ENCODE data around the gene TBCEL. TPM values are rescaled to one million over a fixed set of nuclear protein-coding genes. Genes with fewer than 3 reads are reported as not detected.

TBCEL gene
- total and polyA plus RNA-seq, 2 donors (not counting 1 experiment from before 2014, with no cell fraction given), result 21.1 to 25.8 TPM

GRCh38 chr11:121033635-121034034 lies 9.7 kb downstream of the TBCEL start:
- Histone ChIP-seq H3K27ac (ENCODE audit: insufficient read depth, low read length) (no peak overlapping the region), H2AFZ (ENCODE audit: low read length) (no peak overlapping the region), H3K79me2 (ENCODE audit: control insufficient read depth, insufficient read depth, low read length) (no peaks in the 10 kb centered on the region), H3K36me3 (ENCODE audit: control insufficient read depth, insufficient read depth, low read length) (no peaks in the 10 kb centered on the region), H3K4me1 (ENCODE audit: control insufficient read depth, extremely low read depth, insufficient read depth, low read length) (no peaks in the 10 kb centered on the region), H3K9ac (ENCODE audit: insufficient read depth, low read length) (no peak overlapping the region), H4K20me1 (ENCODE audit: control insufficient read depth, extremely low read depth, insufficient read depth, low read length) (no peaks in the 10 kb centered on the region), H3K27me3 (ENCODE audit: control insufficient read depth, insufficient read depth, low read length) (no peaks in the 10 kb centered on the region), H3K9me3 (ENCODE audit: control insufficient read depth, insufficient read depth, low read depth, low read length) (no peaks in the 10 kb centered on the region), H3K4me3 (replicated peaks in 1 of 4; ENCODE audit: control extremely low read depth in 1 of 4, insufficient read depth in 1 of 4, low read depth in 3 of 4, low read length in 4 of 4) (no peak overlapping the region), H3K4me2 (ENCODE audit: extremely low read depth, insufficient read depth, low read length) (no peak overlapping the region)
- no peak for TF ChIP-seq EZH2 (IDR thresholded peaks at IDR 0.05; ENCODE audit: low read length, missing control alignments)
- no peak for TF ChIP-seq CTCF (conservative IDR thresholded peaks at IDR 0.05 in 1 of 2, IDR thresholded peaks at IDR 0.05 in 1 of 2; ENCODE audit: low read depth in 1 of 2, low read length in 2 of 2)
- DNase-seq (ENCODE audit: low read depth in 2 of 2), result no peak

- Histone ChIP-seq H3K4me2 (ENCODE audit: extremely low read depth, insufficient read depth, low read length) (no peak overlapping the region), H3K9me3 (ENCODE audit: control insufficient read depth, insufficient read depth, low read depth, low read length) (no peaks in the 10 kb centered on the region), H3K27me3 (ENCODE audit: control insufficient read depth, insufficient read depth, low read length) (no peaks in the 10 kb centered on the region), H2AFZ (ENCODE audit: low read length) (no peak overlapping the region), H3K79me2 (ENCODE audit: control insufficient read depth, insufficient read depth, low read length) (no peaks in the 10 kb centered on the region), H3K4me1 (ENCODE audit: control insufficient read depth, extremely low read depth, insufficient read depth, low read length) (no peaks in the 10 kb centered on the region), H3K27ac (ENCODE audit: insufficient read depth, low read length) (no peak overlapping the region), H3K36me3 (ENCODE audit: control insufficient read depth, insufficient read depth, low read length) (no peaks in the 10 kb centered on the region), H3K4me3 (replicated peaks in 1 of 4; ENCODE audit: control extremely low read depth in 1 of 4, insufficient read depth in 1 of 4, low read depth in 3 of 4, low read length in 4 of 4) (no peak overlapping the region), H3K9ac (ENCODE audit: insufficient read depth, low read length) (no peak overlapping the region), H4K20me1 (ENCODE audit: control insufficient read depth, extremely low read depth, insufficient read depth, low read length) (no peaks in the 10 kb centered on the region)
- TF ChIP-seq EZH2 (IDR thresholded peaks at IDR 0.05; ENCODE audit: low read length, missing control alignments) (no peak), CTCF (conservative IDR thresholded peaks at IDR 0.05 in 1 of 2, IDR thresholded peaks at IDR 0.05 in 1 of 2; ENCODE audit: low read depth in 1 of 2, low read length in 2 of 2) (no peak)
- no peak for DNase-seq (ENCODE audit: low read depth in 2 of 2)
Observed at GRCh38 chr11:121035169-121035755, 11.4 kb downstream of the TBCEL start.

GRCh38 chr11:121035780-121036179 lies 11.9 kb downstream of the TBCEL start:
- peak in 1 of 2 donors; percentile 59 for DNase-seq (ENCODE audit: low read depth in 2 of 2)
- Histone ChIP-seq H3K9me3 (ENCODE audit: control insufficient read depth, insufficient read depth, low read depth, low read length) (no peaks in the 10 kb centered on the region), H3K9ac (ENCODE audit: insufficient read depth, low read length) (no peak overlapping the region), H3K27ac (ENCODE audit: insufficient read depth, low read length) (no peak overlapping the region), H3K4me3 (replicated peaks in 1 of 4; ENCODE audit: control extremely low read depth in 1 of 4, insufficient read depth in 1 of 4, low read depth in 3 of 4, low read length in 4 of 4) (no peak overlapping the region), H2AFZ (ENCODE audit: low read length) (no peak overlapping the region), H4K20me1 (ENCODE audit: control insufficient read depth, extremely low read depth, insufficient read depth, low read length) (no peaks in the 10 kb centered on the region), H3K79me2 (ENCODE audit: control insufficient read depth, insufficient read depth, low read length) (no peaks in the 10 kb centered on the region), H3K4me1 (ENCODE audit: control insufficient read depth, extremely low read depth, insufficient read depth, low read length) (no peaks in the 10 kb centered on the region), H3K4me2 (ENCODE audit: extremely low read depth, insufficient read depth, low read length) (no peak overlapping the region), H3K27me3 (ENCODE audit: control insufficient read depth, insufficient read depth, low read length) (no peaks in the 10 kb centered on the region), H3K36me3 (ENCODE audit: control insufficient read depth, insufficient read depth, low read length) (no peaks in the 10 kb centered on the region)
- TF ChIP-seq CTCF (conservative IDR thresholded peaks at IDR 0.05 in 1 of 2, IDR thresholded peaks at IDR 0.05 in 1 of 2; ENCODE audit: low read depth in 1 of 2, low read length in 2 of 2), result no peak
- TF ChIP-seq EZH2 (IDR thresholded peaks at IDR 0.05; ENCODE audit: low read length, missing control alignments), result no peak
